Measurements from ENCODE around the gene ADRA2C.

GRCh38 chr4:3814053-3814570 lies 47.9 kb downstream of the ADRA2C start:
- TF ChIP-seq, protein P1, sequence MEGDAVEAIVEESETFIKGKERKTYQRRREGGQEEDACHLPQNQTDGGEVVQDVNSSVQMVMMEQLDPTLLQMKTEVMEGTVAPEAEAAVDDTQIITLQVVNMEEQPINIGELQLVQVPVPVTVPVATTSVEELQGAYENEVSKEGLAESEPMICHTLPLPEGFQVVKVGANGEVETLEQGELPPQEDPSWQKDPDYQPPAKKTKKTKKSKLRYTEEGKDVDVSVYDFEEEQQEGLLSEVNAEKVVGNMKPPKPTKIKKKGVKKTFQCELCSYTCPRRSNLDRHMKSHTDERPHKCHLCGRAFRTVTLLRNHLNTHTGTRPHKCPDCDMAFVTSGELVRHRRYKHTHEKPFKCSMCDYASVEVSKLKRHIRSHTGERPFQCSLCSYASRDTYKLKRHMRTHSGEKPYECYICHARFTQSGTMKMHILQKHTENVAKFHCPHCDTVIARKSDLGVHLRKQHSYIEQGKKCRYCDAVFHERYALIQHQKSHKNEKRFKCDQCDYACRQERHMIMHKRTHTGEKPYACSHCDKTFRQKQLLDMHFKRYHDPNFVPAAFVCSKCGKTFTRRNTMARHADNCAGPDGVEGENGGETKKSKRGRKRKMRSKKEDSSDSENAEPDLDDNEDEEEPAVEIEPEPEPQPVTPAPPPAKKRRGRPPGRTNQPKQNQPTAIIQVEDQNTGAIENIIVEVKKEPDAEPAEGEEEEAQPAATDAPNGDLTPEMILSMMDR (IDR thresholded peaks at IDR 0.05), result no peak
- TF ChIP-seq POLR2A (IDR thresholded peaks at IDR 0.05), result no peak

Measured in lower leg skin (tissue), 3 donors.